GM15510 (cell line): ENCODE data around the gene PTGFRN.

Experiments
- POLR2A ChIP-seq: IDR thresholded peaks from 3 replicates; pipeline ENCODE4 v1.6.1; 2011; ENCODE audit warnings: borderline replicate concordance; ENCODE audit not compliant: insufficient read length; ENCODE audit errors: extremely low read depth

Gene PTGFRN

GRCh38 chr1:116962987-116963639 lies 53.4 kb downstream of the PTGFRN start:
- TF ChIP-seq POLR2A = no peak

- TF ChIP-seq POLR2A = no peak
Measured at GRCh38 chr1:116966791-116967190, 57.1 kb downstream of the PTGFRN start.

DNA sequence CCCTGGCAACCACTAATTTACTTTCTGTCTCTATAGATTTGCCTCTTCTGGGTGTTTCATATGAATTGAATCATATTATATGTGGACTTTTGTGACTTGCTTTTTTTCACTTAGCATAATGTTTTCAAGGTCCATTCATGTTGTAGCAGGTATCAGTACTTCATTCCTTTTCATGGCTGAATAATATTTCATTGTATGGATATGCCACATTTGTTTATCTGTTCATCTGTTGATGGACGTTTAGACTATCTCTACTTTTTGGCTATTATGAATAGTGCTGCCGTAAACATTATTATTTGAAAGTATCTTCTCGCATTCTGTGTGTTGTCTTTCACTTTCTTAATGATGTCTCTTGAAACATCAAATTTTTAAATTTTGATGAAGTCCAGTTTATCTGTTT lies 59.0 kb downstream of the PTGFRN start:
- no peak for TF ChIP-seq POLR2A

DNA sequence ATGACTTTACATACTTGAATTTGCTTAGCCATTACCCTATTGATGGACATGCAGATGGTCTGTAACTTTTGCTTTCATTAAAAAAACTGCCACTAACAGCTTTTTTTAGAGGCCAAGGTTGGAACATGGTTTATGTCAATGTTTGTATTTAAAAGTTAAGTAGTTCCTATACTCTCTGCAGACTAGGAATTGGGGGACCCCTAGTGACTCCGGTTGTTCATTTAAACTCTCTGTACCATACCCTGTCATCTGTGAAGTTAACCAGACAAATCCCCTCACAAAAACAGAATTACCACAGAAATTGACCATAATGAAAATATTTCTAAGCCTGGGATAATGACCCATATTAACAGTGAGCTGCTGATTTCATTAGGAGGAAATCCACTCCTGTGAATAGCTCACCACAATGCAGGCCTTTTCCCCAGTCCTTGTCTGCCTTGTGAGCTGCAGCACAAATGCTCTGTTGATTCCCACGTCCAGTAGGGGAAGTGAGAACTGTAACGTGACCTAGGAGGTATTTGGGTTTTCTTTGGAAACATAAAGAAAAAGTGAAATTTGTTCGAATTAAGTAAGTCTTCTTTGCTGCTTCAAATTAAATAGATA lies 61.6 kb downstream of the PTGFRN start:
- TF ChIP-seq POLR2A = no peak

DNA sequence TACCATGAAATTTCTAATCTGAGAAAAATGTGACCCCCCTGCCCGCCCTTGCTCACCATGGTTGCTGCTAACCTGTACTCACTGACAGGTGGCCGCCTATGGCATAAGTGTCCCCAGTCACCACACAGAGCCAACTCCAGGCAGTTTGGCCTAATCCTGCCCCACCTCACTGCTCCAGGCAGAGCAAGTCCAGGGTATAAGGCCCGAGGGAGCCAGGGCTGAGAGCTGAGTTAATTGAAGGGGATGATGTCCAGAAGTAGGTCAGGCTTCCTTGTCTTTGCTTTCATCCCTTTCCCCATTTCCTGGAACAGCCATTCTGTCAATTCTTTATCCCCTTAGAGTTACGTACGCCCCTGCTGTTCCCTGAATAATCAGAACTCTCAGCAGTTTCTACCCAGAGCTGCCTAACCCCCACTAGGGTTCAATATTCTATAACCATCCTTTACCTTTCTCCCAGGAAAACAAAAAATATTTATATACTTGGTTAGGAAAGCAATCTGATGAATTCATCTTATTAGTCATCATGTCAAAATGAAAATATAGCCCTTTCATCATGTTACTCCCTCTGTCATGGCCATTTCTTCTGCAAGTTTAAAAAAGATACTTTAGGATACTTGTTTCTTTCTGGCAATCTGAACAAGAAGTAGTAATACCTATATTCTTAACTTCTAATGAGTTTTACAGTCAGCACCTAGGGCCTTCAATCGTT lies 62.4 kb downstream of the PTGFRN start:
- no peak for TF ChIP-seq POLR2A

DNA sequence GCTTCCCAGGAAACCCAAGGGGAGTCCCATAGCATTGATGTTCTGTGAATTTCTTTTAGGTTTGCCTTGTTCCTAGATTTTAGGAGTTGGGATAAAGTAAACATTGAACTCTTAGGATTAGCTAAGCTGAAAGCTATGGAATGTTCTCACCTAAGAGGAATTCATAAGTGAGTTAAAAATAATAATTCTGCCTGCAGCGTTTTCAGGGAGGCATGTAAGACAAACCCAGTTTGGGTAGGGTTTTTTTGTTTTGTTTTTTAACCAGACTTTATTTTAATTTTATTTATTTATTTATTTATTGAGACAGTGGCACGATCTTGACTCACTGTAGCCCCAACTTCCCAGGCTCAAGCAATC lies 62.9 kb downstream of the PTGFRN start:
- no peak for TF ChIP-seq POLR2A

DNA sequence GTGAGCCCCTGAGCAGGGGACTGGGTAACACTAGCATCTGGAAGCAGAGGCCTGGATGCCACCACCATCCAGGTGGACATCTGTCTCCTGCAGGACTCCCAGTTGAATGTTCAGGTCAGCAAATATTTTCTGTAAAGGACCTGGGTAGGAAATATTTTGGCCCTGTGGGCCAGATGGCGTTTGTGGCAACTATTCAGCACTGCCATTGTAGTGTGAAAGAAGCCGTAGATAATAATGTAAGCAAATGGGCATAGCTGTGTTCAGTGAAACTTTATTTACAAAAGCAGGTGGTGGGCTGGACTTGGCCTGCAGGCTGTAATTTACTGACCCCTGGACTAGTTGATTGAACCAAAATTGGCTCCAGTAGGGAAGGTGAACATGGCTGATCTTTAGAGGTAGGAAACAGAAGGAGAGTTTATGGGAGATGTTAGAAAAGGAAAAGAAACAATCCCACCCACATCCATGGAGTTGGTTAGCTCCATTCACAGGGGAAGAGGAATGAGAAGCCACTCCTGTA lies 71.9 kb downstream of the PTGFRN start:
- TF ChIP-seq POLR2A = no peak

GRCh38 chr1:116982319-116983004 lies 72.7 kb downstream of the PTGFRN start:
- TF ChIP-seq POLR2A = no peak

DNA sequence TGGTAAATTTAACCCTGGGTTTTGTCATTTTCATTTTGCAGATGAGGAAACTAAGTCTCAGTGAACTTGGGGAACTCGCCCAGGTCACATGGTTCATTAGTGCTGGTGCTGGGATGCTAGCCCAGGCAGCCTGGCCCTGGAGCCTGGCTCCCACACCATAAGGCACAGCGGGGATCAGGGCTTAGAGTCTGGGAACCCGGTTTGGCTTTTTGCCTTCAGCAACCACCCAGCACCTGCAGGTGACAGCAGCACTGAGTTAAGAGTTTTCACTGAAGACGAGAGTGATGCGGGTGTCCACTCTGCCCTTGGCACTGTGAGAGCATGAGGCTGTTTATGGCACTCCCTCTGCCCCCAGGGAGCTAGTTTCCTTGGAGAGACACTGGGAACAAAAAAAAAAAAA lies 73.4 kb downstream of the PTGFRN start:
- no peak for TF ChIP-seq POLR2A

GRCh38 chr1:116983678-116984077 lies 74.0 kb downstream of the PTGFRN start:
- no peak for TF ChIP-seq POLR2A

- TF ChIP-seq POLR2A = no peak
Measured at GRCh38 chr1:116984406-116985160, 74.9 kb downstream of the PTGFRN start.

- TF ChIP-seq POLR2A = no peak
Measured at GRCh38 chr1:116986421-116987255, 76.9 kb downstream of the PTGFRN start.

- TF ChIP-seq POLR2A = no peak
Measured at GRCh38 chr1:116987256-116987555, 77.5 kb downstream of the PTGFRN start.

GRCh38 chr1:116988248-116988647 lies 78.5 kb downstream of the PTGFRN start:
- no peak for TF ChIP-seq POLR2A

- TF ChIP-seq POLR2A = no peak
Measured at GRCh38 chr1:116988908-116989307, 79.2 kb downstream of the PTGFRN start.

DNA sequence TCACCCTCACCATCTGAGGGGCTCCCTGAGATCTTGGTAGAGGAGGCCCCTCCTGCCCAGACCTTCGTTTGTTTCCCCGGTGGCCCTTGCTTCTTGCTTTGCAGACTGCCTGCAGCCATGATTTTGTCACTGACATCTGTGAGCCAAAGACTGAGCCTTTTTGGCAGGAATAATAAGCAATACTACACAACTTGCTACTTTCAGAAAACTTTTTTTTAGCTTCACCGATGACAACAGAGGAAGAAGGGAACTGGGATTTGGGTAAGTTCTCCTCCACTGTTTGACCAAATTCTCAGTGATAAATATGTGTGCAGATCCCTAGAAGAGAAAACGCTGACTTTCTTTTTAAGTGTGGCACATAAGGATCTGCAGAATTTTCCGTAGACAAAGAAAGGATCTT lies 80.1 kb downstream of the PTGFRN start:
- TF ChIP-seq POLR2A = no peak
